Measurements from ENCODE around the gene PIM1.
"Not testable (repeated sequence)": the region's sequence is repeated elsewhere in the genome, so short reads cannot be mapped to it uniquely, and the experiment has no call there.

Gene PIM1

DNA sequence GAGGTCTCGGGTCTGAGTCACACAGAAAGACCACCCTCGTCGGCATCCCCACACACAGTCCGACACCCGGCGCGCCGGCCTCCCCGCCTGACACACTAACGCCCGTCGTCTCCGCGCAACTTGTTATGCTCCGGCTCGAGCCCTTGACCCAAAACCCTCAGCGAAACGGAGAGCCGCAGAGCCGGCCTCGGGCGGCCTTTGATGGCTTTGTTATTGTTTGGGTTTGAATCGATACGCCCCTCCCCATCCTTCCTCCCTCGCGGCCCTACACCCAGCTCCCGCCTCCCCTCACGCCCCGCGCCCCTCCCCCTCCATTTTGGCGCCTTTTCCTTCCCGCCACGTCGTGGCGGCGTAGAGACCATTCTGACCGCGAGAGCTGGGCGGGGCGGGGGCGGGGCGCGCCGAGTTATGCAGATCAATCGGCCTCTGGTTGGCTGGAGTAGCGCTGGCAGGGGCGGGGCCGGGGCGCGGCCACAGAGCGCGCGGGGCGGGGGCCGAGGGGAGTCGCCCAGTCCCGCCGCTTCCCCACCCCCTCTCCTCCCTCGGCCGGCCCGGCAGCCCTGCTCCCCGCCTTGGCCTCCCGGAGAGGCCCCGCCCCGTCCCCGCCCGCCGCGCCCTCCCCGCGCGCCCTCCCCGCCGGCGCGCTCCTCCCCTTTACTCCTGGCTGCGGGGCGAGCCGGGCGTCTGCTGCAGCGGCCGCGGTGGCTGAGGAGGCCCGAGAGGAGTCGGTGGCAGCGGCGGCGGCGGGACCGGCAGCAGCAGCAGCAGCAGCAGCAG is at the start of gene PIM1:
PIM1 (plus strand) TSS at position 657 of the 777 bp plus-strand sequence. CDS start 424 bp downstream, outside the sequence.
- peak; percentile 100 for DNase-seq (ENCODE audit: low read depth in 2 of 2)

DNA sequence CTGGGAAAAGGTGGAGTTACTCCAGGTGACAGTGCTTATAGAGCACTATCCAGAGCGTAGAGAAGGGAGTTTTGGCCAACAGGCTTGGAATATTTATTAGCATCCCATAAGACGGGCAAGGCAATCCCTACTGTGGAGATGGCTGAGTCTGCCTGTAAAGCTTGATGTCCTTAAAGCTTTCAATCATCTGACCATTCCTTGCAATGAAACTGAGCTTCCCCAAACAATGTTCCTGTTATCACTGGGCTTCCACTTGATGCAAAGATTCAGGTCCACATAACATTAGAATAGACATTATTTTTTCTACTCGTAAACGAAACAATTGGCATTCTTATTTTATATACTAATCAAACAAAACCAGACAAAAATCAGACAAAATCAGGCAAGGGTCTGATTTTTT is 48.4 kb upstream of the PIM1 start:
- no peak for DNase-seq (ENCODE audit: low read depth in 2 of 2)

DNA sequence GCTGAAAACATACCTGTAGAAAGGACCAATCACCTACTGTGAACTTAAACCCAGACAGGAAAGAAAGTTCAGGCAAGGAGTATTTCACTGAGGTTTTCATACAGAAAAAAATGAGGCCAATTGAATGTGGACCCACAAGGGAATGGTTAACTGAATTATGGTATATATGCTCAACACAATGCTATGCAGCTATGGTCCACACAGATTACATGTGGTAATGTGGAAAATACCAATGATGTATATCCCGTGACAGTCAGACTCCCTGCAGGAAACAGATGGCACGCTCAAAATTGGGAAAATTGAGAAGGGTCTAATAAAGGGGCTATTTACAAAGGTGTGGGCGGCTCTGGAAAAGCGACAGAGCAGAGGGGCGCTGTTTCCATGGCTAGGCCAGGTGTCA is 47.1 kb upstream of the PIM1 start:
- DNase-seq (ENCODE audit: low read depth in 2 of 2) = no peak

DNA sequence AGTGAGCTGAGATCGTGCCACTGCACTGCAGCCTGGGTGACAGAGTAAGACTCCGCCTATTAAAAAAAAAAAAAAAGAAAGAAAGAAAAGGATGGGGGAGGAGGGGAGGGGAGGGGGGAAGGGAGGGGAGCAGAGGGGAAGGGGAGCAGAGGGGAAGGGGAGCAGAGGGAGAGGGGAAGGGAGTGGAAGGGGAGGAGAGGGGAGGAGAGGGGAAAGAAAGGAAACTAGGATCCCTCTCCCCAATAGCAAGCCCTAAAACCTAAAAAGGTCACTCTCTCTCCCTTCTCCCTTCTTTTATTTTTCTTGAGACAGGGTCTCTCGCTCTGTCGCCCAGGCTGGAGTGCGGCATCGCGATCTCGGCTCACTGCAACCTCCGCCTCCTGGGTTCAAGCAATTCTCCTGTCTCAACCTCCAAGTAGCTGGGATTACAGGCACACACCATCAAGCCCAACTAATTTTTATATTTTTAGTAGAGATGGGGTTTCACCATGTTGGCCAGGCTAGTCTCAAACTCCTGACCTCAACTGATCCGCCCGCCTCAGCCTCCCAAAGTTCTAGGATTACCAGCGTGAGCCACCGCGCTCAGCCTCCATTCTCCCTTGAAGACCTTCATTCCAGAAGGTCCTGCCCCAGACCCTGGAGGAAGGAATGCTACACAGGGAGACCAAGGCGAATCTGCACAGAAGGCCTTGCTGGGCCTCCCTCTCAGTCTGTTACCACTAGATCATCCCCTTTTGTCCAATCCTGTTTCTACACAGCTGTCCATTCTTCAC is 45.8 kb upstream of the PIM1 start:
- DNase-seq (ENCODE audit: low read depth in 2 of 2) = no peak

DNA sequence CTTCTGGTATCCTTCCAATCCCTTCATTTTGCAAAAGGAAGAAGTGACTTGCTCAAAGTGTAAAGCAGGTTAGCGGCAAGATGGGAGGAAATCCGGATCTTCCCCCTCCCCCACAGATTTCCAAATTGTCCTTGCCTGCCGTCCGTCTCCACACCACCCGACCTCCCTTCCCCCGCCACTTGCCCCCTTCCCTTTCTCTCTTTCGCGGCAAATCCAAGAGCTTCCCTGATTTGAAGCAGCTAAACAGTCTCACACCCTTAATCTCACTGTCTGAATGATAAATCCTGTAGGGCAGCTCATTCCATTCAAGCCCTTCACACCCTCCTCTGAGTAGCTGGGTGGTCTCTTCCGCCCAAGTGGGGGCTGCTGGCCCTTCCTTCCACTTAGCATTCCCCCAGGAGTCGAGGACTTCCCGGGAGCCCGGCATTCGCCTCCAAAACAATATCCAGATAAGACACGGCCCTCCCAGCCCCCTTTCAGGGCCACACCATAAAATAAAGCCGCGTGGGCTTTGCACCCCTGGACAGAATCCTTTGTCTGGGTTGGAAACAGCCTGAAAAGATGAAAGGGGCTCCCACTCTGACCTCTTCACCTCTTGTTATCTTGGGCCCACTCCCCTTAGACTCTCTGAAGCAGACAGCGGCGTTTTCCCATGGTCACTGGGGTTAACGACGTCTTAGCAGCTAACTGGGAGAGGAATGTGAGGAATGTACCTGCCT is 44.0 kb upstream of the PIM1 start:
- DNase-seq (ENCODE audit: low read depth in 2 of 2) = no peak

DNA sequence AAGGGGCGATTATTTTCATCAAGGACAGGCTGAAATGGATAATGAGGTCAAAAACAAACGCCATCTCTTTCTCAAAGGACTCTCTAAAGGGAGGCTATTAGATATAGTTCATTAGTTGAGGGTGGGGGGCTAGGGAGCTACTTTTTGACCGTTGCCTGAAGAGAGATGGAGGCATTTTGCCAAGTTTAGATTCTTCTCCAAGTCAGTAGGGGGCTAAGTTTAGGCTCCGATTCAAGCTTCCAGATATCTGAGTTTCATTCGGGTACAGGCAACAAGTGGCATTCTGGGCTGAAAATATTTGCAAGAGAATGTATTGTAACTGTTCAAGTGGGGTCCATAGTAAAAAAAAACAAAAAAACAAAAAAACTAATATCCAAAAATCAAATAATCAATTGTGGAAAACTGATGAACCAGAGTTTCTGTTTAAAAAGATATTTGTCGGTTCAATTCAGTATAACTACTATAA is 43.4 kb upstream of the PIM1 start:
- DNase-seq (ENCODE audit: low read depth in 2 of 2) = no peak

DNA sequence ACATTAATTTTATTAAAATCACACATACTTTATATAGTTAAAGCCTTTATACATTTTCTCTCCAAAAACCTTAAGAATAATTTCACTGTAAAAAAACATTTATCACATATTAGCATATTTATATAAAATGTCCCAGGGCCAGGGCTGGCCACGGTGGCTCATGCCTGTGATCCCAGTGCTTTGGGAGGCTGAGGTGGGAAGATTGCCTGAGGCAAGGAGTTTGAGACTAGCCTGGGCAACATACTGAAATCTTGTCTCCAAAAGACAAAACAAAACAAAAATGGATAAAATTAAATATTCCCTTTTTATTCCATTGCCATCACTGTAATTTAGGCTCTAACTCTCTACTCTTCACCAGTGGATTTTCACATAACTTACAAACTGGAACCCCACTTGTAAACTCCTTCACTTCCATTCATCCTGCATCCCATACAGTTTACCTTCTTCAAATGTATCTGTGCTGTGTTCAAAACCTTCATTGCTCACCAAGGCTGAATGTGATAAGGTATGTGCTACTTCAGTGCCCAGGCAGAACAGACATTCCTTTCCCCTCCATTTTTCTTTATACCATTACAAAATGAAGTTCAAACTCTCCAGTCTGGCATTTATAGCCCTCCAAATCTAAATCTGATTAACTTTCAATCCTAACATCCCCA is 42.9 kb upstream of the PIM1 start:
- no peak for DNase-seq (ENCODE audit: low read depth in 2 of 2)

DNA sequence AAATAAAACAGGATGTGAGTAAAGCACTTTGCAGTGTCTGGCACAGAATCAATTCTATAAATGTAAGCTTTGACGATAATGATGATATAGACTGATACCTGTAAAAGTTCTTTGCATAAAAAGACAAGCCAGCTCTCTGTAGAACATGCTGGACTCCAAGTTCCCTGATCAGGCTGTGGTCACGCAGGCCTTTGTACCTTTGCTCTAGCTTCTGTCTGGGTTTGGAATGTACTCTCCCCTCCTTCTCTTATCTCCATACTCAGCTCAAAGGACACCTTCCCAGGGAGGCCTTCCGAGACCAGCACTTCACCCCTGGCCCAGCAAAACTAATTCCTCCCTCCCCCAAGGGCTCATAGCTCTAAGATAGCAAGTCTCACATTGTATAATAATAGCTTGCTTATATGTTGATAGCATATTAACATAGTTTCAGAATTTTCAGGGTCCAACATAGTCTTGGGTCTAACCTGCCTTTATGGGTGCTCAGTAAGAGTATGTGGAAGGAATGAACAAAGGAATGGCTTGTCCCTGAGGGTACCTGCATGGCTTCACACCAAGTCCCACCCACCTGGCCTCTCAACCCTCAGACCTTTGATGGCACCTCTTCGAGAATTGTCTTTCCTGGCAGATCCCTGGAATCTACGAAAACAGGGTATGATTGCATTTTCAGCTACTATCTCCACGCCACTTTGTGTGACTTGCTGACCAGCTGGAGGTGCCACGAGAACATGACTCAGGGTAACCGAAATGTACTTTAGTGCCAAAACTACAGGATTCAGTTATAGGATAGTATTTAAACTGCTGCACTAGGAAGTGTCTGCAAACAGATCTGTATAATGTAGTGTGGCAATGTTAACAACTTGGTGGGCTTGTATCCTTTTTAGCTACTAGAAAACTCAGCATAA is 41.7 kb upstream of the PIM1 start:
- no peak for DNase-seq (ENCODE audit: low read depth in 2 of 2)

DNA sequence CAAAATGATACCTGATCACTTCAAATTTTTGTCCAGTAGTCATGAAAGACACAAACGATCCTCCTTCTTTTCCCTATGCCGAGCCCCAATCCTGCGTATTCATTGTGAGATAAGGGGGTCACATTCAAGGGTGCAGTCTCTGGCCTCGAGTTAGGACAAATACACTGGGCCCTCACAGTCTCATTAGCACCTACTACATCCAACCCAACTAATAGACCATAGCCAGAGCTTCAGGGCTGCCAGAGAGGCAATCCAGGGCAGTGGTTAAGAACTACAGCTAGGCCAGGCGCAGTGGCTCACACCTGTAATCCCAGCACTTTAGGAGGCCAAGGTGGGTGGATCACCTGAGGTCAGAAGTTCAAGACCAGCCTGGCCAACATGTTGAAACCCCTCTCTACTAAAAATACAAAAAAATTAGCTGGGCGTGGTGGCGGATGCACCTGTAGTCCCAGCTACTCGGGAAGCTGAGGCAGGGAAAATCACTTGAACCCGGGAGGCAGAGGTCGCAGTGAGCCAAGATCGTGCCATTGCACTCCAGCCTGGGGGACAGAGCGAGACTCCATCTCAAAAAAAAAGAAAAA is 41.0 kb upstream of the PIM1 start:
- not testable (repeated sequence) for DNase-seq (ENCODE audit: low read depth in 2 of 2)

DNA sequence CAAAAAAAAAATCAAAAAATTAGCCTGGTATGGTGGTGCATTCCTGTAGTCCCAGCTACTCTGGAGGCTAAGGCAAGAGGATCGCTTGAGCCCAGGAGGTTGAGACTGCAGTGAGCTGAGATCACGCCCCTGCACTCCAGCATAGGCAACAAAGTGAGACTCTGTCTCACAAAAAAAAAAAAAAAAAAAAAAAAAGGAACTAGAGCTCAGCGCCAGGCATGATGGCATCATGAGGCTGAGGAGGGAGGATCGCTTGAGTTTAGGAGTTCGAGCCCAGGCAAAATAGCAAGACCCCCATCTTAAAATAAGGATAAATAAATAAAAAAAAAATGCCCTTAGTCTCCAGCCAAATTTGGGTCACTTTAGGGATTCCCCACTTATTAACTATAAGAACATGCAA is 40.4 kb upstream of the PIM1 start:
- no peak for DNase-seq (ENCODE audit: low read depth in 2 of 2)

DNA sequence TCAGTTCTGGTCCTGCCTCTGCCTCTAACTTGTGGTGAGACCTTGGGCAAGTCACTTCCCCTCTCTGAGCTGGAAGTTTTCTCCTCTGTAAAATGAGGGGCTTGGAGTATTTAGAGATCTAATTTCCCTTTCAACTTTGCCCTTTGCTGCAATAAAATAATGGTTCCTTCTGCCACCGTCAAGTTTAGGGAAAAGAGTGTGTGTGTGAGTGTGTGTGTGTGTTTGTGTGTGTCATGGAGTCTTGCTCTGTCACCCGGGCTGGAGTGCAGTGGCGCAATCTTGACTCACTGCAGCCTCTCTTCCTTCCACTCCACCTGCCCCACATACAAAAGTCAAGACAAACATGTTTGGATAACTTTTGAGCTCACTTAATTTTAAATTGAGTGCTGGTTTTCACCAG is 39.2 kb upstream of the PIM1 start:
- DNase-seq (ENCODE audit: low read depth in 2 of 2) = no peak

DNA sequence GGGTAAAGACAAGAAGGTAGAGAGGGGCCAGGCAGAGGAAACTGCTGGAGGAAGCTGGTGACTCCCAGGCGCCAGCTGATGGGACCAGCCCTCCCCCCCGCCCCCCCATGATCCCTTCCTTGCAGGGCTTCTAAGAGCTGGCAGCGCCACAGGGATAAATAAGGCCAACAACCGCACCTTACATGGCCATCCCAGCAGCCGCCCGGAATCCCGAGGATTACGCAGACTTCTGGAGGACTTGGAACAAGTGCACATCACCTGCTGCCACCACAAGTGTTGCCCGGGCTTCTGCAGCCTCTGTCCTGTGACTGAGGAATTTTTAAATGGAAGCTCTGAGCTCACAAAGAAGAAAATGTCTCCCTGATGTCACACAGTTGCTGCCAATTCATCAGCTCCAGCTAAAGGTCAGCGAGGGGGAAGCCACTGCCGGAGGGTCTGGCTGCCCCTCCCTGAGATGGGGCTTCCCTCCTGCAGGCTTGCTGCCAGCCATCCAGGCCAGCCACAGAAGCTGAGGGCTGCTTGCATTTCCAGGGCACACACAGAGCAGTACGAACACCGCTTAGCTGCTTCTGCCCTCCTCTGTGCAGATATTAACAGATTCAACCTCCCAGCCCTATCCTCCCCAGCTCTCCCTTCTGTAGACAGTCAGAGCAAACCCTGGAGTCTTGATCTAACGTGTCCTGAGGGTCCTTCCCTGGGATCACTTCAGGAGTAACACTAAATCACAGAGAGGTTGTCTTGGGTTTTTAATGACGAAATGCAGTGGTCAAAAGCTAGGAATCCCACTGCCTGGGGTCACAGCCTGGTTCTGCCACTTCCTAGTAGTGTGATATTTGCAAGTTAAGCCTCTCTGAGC is 38.6 kb upstream of the PIM1 start:
- DNase-seq (ENCODE audit: low read depth in 2 of 2) = no peak

DNA sequence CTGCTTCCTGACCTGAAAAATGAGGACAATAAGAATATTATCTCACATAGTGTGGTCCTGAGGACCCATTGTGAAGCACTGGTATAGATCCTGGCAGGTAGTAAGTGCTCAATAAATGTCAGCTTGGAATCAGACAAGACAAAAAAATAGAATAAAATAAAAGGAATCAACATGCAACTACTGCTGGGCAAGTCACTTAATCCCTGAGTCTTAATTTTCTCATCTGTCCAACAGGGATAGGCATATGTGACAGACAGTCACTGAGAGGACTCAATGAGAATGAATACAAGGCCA is 38.0 kb upstream of the PIM1 start:
- DNase-seq (ENCODE audit: low read depth in 2 of 2) = no peak

DNA sequence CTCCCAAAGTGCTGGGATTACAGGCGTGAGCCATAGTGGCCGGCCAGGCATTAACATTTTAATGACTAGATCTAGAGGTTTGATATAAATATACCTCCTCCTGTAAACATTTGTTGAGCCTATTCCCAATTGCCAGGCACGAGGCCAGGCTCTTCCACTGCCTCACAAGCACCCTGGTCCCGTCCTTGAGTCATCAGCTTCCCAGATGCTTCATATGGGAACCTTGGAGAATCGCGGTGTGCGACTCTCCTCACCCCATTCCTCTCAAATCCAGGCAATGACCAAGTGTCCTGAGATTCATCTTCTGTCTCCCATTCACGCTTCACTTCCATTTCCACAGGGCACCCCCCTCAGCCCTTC is 35.9 kb upstream of the PIM1 start:
- no peak for DNase-seq (ENCODE audit: low read depth in 2 of 2)

DNA sequence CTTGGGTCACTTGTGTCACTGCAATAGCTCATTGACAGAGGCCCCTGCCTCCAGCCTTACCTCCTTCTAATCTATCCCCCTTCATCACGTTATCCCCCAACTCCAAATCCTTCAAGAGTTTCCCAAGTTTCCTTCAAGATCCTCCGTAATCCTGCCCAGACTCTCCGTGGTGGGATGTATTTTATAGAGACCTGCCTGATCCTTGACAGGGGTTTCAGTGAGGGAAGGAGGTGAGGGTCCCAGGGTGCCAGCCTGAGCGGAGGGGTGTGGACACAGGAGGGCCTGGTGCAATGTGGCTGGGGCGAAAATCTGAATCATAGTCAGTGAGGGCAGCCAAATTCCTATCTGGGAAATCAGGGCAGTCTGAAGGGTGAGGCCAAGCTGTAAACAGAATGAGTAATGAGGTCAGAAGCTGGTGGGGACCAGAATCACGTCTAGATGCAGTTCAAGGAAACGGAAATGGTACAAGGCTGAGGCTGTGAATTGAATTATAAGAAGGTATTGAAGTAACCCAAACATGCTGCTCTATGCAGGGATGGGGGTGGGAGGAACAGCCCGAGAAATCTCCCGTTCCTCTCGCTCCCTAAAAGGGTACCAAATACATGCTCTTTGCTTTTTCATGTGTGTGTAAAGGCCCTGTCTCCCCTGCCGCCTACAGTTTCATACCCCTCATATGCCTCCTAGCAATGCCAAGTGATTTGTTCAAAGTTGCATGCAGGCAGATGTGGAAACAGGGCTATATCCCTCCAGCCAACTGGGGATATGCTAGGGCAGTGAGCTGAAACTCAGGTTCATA is 35.4 kb upstream of the PIM1 start:
- DNase-seq (ENCODE audit: low read depth in 2 of 2) = no peak

DNA sequence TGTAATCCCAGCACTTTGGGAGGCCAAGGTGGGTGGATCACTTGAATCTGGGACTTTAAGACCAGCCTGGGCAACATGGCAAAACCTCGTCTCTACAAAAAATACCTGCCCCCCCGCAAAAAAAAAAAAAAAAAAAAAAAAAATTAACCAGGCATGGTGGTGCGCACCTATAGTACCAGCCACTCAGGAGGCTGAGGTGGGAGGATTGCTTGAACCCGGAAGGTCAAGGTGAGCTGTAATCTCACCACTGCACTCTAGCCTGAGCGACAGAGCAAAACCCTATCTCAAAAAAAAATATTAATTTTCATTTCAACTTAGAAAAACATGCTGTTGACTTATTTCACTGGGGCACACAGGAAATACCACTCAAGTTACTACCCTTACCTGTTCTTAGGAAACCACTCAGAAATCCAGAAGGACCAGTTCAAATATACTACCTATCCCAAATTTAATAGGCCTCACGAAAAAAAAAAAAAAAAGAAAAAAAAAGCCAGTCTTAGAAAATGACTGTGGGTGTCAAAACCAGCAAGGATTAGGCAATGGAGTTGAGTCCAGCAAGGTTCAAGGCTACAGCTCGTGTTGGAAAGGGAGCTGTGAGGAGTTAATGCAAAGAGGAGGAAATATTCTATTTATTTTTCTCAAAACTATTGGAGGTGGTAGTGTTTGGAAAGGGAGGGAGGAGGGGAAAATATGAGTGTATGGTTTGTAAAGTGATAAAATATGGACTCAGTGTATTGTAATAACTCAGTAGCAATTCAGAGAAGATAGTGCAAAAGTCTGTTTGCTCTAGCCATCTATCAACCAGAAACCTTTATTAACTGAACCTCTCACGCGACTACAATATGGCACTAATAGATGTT is 33.9 kb upstream of the PIM1 start:
- DNase-seq (ENCODE audit: low read depth in 2 of 2) = no peak

DNA sequence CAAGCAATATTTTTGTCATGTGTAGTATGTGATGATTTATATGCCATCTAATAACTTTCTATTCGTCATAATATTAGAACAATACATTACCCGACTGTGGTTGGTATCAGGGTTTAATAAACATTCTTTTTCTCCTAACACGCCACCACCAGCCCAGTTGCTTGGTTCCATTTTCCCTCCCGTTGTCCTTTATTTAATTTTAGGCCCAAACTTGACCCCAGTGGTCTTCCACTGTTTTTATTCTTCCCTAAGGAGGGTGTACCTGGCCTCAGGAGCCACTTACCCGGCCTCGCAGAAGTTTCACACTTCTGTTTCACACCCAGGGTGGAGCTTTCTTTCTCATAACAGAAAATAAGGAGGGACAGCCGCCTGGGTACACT is 33.1 kb upstream of the PIM1 start:
- DNase-seq (ENCODE audit: low read depth in 2 of 2) = no peak
